AG09319 (cell line): Measurements from ENCODE around the gene MCL1.

Source experiments
- DNase-seq: peaks from one replicate; pipeline ENCODE4 v3.0.0-alpha.2; 2010; ENCODE audit warnings: low read depth; ENCODE audit errors: extremely low read depth
- CTCF ChIP-seq: IDR thresholded peaks from 2 replicates; pipeline ENCODE4 v1.5.1; 2011; ENCODE audit warnings: low read depth, mild to moderate bottlenecking, inconsistent platforms, low read length, moderate library complexity

Gene MCL1

GRCh38 chr1:150563340-150564038, 15.9 kb downstream of the MCL1 start:
- no peak for DNase-seq
- no peak for TF ChIP-seq CTCF

GRCh38 chr1:150562446-150563339, 16.7 kb downstream of the MCL1 start:
- no peak for TF ChIP-seq CTCF
- no peak for DNase-seq

DNA sequence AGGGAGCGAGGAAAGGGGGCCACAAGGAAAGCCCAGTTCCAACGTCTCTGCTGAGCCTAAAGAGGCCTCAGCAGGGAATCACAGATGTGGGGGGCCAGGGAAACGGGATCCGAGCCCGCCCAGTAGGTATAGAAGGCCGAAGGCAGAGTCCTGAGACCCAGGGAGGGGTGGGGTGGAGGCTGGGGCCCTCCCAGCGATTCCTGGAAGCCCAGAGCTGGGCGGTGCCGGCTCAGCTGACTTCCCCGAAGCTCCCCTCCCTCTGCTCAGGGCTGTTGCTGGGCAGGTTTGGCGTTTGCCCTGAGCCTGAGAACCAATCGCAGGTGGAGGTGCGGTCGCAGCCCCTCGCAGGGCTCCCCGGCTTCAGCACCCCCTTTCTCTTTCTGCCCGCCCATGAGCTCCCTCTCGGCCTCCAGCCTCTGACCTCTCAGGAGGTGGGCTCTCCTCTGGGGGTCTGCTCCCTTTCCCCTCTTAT, 17.4 kb downstream of the MCL1 start:
- peak; percentile 90 for DNase-seq
- TF ChIP-seq CTCF = no peak

- peak; percentile 98 for DNase-seq
- TF ChIP-seq CTCF = peak; percentile 10
These were observed 18.0 kb downstream of the MCL1 start for GRCh38 chr1:150561254-150561973.

- peak; percentile 89 for TF ChIP-seq CTCF
- no peak for DNase-seq
These were observed 18.7 kb downstream of the MCL1 start for GRCh38 chr1:150560576-150561253.

GRCh38 chr1:150560011-150560438, 19.4 kb downstream of the MCL1 start:
- peak; percentile 91 for TF ChIP-seq CTCF
- DNase-seq = no peak
